NCI-H146 treated with DMSO at 0.1 percent for 48 hours (cell line): ENCODE data around the gene CXCR6.
"Not testable (repeated sequence)": the region's sequence is repeated elsewhere in the genome, so short reads cannot be mapped to it uniquely, and the experiment has no call there.

Experiments used
- DNase-seq: peaks from one replicate; lab custom pipeline; 2025; ENCODE audit not compliant: unreplicated experiment; lab: John Stamatoyannopoulos, UW

Gene CXCR6

DNA sequence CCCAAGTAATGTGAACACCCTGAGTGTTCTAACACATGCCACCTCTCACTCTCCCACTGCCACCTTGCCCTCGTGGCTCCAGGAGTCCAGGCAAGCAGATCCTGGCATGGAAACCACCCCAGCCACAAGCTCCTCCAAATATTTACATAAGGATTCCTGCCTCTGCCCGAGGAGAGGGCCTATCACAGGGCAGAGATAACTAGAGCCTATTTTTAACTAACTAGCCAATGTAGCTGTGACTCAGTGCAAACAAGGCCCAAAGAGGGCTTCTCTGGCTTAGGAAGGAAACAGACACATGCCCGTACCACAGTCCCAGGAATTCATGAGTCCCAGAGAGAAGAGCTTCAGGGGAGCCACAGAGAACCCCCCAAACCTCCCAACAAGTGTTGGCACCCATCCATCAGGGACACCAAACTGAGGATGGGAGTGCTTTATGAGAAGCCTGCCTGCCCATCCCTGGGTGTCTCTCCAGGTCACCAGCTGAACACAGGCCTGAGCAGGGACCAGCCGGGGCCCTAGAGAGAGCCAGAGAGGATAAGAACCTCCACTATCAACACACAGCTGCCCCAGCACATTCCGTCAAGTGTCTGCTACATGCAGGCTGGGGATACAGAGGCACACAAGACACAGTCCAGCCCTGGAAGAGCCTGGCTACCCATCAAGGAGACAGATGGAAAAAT lies 43.2 kb downstream of the CXCR6 start:
- DNase-seq, result peak; percentile 6

DNA sequence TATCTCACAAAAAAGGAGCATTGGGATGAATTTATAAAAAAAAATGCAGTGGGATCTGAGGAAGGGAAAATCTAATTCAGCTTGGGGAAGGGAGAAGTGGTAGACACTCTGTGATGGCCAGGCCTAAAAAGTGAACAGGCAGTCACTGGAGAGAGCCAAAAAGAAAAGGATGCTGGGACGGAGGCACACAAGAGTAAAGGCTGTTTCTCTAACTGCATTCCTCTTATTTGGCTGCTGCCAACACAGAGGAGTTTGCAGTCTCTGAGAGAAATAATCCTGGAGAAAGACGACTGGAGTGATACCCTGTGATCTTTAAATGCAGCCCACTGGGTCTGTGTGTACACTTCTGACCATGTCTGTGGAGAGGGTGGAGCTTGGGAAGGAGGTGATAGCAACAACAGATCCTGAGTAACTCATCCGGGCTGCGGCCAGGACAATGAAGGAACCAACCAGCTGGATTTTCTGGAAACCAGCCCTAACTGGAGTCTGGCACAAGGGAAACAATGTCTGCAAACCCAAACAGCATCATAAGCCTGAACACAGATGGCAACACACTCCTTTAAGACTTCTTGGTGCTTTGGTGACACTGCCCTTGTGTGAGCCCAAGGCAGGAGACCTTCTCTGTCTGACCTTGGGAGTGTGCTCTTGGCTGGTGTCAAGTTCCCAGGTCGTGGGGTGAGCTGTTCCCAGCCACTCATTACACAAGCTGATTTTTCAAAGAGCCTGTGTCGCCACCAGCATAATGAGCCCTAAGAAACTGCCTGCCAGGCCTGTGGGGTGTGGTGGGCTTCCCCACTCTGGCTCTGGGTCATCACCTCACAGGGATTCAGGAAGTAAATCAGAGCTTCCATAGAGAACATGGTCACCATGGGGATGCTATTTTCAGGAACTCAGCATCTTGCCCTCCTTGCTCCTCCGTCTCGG lies 44.4 kb downstream of the CXCR6 start:
- no peak for DNase-seq

DNA sequence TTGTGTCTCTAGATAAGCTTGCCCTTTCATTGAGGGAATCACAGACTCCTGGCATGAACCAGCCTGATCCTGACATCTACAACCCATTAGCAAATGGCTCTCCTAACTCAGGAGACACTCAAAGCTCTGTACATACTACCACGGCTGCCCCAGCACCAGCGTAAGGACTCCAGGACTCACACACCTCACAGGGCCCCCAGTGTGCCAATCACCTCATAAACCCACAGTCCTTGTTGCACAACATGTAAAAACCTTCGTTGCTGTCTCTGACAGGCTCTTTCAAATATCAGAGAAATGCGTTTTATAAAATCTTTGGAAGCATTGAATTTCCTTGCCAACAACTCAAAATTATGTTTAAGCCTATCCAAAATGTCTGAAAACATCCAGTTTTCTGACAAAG lies 45.1 kb downstream of the CXCR6 start:
- no peak for DNase-seq

DNA sequence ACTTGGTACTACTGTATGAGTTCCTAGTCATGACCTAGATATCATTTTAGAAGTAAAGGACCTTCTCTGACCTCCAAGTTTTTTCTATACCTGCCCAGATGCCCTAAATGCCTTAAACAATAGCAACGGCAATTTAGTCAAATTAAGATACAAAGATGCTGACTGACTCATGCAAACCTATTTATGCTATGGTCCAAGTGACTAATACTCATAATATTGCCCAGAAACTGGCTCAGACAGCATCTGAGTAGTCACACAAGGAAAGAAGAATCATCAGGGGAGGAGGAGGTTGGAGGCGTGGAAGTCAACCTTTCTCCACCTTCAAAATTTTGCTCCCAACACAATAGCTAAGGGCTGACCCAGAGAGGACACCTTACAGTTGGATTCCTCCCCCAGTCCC lies 45.5 kb downstream of the CXCR6 start:
- no peak for DNase-seq

DNA sequence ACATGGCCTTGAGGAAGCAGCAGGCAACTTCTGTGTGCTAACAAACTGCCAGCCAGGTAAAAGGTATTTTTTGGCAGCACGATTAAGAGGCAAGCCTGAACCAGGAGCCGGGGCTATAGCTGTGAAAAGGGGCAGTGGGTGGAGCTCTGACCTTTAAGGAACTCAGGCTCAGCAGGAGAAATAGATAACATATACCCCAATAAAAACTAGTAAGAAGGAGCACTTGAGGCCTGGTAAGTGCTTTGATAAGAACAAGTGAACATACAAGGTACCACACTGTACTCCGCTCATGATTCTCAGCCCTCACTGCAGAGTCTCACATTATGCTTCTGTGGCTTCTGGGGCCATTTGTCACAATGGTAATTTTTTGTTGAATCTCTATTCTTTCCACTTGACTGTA lies 46.9 kb downstream of the CXCR6 start:
- no peak for DNase-seq

DNA sequence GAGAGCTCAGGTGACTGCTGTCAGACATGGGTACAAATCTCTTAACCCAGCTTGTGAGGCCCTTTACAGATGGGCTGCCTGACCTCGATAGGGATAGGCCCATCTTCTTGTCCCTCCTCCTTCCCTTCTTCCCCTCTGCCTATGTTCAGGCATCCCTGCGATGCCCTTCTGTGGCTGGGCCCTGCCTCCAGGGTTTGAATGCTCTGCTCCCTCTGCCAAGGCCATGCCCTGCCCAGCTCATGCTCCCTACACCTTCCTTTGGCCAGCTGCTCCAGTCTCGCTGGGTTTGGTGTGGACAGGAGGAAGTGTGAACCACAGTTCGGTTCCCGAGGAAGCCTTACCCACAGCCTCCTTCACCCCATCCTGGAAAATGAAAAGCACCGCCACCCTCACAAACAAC lies 48.1 kb downstream of the CXCR6 start:
- no peak for DNase-seq

DNA sequence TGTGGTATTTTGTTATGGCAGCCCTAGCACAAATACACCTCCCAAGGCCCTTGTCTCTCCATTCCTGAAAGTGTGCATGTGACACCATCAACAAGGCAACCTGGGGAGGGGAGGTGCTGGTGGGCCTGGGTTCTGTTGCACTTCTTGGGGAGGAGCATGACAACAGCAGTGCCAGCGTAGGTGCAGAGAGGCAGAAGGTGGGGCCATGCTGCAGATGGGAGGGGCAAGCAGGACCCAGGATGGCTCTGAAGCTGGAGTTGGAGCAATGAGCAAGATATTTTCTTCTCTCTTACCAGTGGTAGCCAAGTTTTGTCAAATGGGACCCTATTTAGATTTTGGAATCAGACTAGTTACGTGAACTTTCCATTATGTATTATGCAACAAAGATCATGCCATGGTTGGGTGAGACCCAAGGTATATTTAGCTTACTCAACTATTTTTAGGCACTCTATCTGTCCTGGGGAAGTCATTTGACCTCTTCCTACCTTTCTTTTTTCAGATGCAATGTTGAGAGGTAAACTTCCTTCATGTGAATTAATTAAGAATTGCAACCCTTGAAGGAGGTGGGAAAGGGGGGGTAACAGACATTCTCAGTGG lies 49.0 kb downstream of the CXCR6 start:
- no peak for DNase-seq

DNA sequence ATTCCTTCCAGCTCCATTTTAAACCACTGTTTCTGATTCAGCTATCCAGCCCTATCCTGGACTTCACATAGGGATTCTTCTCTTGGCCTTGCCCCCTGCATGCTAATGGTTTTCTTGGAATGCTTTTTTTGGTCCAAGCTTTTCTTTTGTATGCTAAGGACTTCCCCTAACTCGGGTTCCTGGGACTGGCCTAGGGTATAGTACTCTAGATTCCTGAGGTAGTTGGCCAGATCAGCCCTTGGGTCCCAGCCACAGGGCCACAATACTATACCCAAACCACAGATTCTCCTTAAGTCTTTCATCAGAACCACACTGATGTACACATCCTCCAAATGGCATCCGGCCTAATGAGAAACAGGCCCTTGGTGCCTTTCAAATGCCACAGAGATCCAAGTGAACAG lies 49.6 kb downstream of the CXCR6 start:
- no peak for DNase-seq

DNA sequence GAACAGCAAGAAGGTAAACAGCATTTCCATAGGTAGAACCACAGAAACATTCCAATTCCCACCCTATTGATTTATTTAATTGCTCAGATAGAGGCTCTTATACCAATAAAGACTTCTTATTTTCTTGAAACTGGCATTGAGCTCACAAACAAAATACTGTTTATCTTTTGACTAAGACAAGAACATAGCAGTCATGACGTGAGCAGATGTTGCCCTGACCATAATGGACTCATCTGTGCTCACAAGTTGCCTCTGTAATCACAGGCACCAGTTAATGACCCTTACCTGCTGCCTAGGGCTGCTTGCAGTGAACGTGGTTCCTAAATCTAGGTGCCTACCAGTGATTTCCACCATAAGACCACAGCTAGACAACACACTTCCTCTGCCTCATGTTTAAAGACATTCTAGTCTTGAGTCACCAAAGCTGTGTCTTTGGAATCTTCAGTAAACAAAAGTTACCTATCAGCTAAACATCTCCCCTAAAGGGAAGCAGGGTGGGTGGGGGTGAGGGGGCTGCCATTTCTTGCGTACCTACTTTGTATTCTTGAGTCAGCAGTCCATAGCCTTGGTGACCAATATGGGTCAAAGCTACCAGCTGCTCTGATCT lies 50.3 kb downstream of the CXCR6 start:
- no peak for DNase-seq

DNA sequence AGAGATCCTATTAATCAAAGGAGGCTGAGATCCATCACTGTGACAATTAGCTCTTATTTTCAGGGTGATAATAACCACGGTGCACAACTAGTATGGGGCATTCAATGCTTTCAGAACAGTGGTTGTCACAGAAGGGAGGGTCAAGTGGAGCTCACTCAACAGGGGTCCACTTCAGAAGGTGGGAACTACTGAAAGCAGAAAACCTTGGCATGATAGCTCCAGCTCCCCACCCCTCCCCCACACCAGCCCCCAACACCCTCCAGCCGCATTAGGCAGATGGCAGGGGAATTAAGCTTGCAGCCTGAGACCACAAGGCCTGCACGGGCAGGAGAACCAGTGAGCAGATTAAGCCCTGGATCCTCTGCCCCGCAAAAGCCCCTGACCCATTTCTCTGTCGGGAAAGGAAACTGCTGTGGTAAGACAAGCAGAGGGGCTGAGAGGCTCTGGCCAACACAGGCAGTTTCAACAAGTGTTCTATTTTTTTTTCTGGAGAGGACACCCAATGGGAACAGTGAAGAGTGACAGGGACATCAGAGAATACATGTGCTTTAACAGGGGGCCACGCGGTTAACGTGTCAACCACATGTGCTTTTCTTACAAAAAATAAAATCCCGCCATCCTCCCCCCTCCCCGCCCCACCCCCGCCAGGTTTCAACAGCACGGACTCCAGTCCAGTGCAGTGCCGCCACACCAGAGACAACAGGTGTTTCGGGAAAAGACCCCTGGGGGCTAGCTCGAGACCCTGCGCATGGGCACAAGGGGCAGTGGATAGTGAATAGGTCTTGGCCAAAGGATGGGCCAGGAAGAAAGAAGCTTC lies 51.4 kb downstream of the CXCR6 start:
- DNase-seq, result no peak

DNA sequence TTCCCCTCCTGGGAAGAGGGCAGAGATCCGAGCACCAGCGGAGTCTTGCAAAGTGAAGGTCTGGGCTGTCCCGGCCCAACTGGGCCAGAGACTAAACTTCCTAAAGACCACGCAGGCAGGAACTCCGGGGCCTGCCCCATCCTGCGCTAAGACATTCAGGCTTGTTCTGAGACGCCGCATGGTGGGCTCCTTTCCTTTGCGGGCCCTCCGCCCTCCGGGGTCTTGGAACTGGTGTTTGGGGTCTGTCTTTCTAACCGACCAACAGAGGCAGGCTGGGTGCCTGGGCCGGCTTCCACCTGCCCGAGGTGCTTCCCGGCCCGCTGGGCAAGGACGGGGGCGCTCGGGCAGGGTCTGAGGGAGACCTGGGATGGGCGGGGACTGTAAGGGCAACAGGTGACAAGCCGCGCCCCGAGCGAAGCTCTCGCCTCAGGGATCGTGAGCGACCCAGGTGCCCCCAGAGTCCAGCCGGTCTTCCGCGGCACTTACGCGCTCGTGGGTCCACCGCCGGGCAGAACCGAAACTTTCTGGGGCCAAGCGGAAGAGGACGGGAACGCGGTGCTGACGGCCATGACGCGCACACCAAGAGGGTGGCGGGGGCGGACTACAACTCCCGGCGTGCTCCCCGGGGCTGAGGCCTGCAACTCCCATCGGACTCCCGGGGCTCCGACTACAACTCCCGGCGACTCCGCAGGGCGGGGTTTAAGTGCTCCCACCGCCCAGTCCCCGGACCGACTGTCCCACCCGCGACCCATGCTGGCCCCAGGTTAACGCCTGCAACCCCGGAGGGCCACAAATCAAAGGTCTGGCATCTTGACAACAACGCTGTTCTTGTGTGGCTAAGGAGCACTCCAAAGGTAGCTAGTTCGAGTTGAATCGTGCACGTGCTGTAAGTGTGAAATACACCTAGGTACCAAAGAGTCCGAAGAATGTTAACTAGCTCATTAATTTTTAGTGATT lies 52.2 kb downstream of the CXCR6 start, which contains the start of gene FYCO1:
FYCO1 (minus strand) TSS at position 589 of the 957 bp plus-strand sequence. CDS start 10,914 bp downstream, outside the sequence.
- peak; percentile 67 for DNase-seq

DNA sequence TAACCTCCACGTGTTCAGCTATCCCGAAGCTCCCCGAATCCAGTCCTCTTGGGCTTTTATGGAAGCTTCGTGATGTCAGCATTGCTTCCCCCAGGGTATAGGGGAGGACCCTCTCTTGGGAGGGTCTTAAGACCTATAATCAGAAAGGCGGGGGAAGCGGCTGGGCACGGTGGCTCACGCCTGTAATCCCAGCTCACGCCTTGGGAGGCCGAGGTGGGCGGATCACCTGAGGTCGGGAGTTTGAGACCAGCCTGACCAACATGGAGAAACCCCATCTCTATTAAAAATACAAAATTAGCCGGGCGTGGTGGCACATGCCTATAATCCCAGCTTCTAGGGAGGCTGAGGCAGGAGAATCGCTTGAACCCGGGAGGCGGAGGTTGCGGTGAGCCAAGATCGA lies 54.2 kb downstream of the CXCR6 start:
- not testable (repeated sequence) for DNase-seq

DNA sequence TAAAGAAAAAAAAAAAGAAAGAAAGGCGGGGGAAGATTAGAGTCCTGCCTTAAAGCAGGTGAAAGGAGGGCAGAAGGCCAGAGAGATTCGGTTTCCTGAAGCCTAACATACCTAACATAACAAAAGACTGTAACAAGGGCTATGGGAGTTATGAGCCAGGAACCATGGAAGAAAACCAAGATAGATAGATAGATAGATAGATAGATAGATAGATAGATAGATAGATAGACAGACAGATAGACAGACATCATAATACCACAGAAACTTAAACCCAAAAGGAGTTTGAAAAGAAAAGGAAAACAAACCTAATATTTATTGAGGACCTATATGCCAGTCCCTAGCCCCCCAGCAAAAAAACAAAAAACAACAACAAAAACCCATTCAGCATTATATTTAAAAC lies 54.7 kb downstream of the CXCR6 start:
- DNase-seq, result no peak
